Measurements from ENCODE around the gene STARD7. TPM values are rescaled to one million over a fixed set of nuclear protein-coding genes. Genes with fewer than 3 reads are reported as not detected.
"Not testable (repeated sequence)": the region's sequence is repeated elsewhere in the genome, so short reads cannot be mapped to it uniquely, and the experiment has no call there.

Gene STARD7
- total RNA-seq, 2 donors from 2014 or later, result 68.5 to 91.3 TPM

- no peaks in the 10 kb centered on the region for H3K36me3 ChIP-seq (replicated peaks in 1 of 2; ENCODE audit: insufficient read depth in 1 of 2, low read depth in 2 of 2)
- TF ChIP-seq CTCF (IDR thresholded peaks at IDR 0.05) (no peak), POLR2A (IDR thresholded peaks at IDR 0.05) (no peak)
- H3K27ac ChIP-seq, result no peak overlapping the region
- no peaks in the 10 kb centered on the region for H3K27me3 ChIP-seq
- intact Hi-C loops (cut with DNase I), result no loop called here
- no peaks in the 10 kb centered on the region for H3K4me1 ChIP-seq
- DNase-seq (peak in 2 of 4 donors; percentile 21 to 25), ATAC-seq (no peak)
- WGBS, 2 donors, result 76 to 84% methylated on average over 13 of the region's 13 CpGs
- H3K9me3 ChIP-seq, result no peaks in the 10 kb centered on the region
- H3K4me3 ChIP-seq, result no peak overlapping the region
Measured at GRCh38 chr2:96163768-96164429, 44.7 kb downstream of the STARD7 start.

GRCh38 chr2:96163415-96163767 lies 45.2 kb downstream of the STARD7 start:
- DNase-seq (no peak), ATAC-seq (no peak)
- intact Hi-C loops (cut with DNase I), result no loop called here
- 95% methylated on average over 5 of the region's 5 CpGs; no CpG with 5 or more reads in 1 of the 2 donors for WGBS, 2 donors
- H3K9me3 ChIP-seq, result no peaks in the 10 kb centered on the region
- no peaks in the 10 kb centered on the region for H3K4me1 ChIP-seq
- TF ChIP-seq POLR2A (IDR thresholded peaks at IDR 0.05) (no peak), CTCF (IDR thresholded peaks at IDR 0.05) (no peak)
- no peaks in the 10 kb centered on the region for H3K27me3 ChIP-seq
- no peak overlapping the region for H3K4me3 ChIP-seq
- no peaks in the 10 kb centered on the region for H3K36me3 ChIP-seq (replicated peaks in 1 of 2; ENCODE audit: insufficient read depth in 1 of 2, low read depth in 2 of 2)
- H3K27ac ChIP-seq, result no peak overlapping the region

DNA sequence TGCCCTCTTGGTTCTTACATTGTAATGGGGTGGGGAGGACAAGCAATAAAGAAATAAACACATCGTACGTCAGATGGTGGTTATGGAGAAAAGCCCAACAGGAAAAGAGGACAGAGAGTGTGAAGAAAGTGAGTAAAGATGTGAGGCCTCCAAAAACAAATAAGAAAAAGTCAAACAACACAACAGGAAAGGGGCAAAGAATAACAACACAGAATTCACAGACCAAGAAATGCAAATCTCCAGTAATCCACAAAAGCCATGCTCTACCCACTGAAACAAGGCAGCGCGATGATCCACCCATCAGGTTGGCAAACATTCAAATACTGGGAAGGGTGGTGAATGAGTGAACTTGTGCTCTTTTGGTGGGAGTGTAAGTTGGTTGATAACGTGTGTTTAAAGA lies 46.7 kb downstream of the STARD7 start:
- 69 to 76% methylated on average over 5 of the region's 5 CpGs for WGBS, 2 donors
- Histone ChIP-seq H3K4me3 (no peak overlapping the region), H3K27ac (no peak overlapping the region), H3K27me3 (no peaks in the 10 kb centered on the region), H3K36me3 (replicated peaks in 1 of 2; ENCODE audit: insufficient read depth in 1 of 2, low read depth in 2 of 2) (no peaks in the 10 kb centered on the region), H3K4me1 (no peaks in the 10 kb centered on the region), H3K9me3 (no peaks in the 10 kb centered on the region)
- no peak for DNase-seq
- intact Hi-C loops (cut with DNase I), result no loop called here
- no peak for ATAC-seq
- TF ChIP-seq CTCF (IDR thresholded peaks at IDR 0.05), result no peak

DNA sequence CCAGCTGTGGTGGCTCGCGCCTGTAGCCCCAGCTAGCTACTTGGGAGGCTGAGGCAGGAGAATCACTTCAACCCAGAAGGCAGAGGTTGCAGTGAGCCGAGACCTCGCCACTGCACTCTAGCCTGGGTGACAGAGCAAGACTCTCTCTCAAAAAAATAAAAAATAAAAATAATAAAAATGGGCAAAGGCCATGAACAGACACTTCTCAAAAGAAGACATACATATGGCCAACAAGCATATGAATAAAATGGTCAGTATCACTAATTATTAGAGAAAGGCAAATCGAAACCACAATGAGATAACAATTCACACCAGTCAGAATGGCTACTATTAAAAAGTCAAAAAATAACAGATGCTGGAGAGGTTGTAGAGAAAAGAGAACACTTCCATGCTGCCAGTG lies 48.3 kb downstream of the STARD7 start:
- H3K9me3 ChIP-seq; H3K4me3 ChIP-seq; H3K27ac ChIP-seq; H3K36me3 ChIP-seq (replicated peaks in 1 of 2; ENCODE audit: insufficient read depth in 1 of 2, low read depth in 2 of 2); ATAC-seq; H3K27me3 ChIP-seq; DNase-seq; H3K4me1 ChIP-seq; intact Hi-C loops (cut with DNase I): not testable (repeated sequence)
- WGBS, 2 donors, result 93 to 94% methylated on average over 5 of the region's 5 CpGs

DNA sequence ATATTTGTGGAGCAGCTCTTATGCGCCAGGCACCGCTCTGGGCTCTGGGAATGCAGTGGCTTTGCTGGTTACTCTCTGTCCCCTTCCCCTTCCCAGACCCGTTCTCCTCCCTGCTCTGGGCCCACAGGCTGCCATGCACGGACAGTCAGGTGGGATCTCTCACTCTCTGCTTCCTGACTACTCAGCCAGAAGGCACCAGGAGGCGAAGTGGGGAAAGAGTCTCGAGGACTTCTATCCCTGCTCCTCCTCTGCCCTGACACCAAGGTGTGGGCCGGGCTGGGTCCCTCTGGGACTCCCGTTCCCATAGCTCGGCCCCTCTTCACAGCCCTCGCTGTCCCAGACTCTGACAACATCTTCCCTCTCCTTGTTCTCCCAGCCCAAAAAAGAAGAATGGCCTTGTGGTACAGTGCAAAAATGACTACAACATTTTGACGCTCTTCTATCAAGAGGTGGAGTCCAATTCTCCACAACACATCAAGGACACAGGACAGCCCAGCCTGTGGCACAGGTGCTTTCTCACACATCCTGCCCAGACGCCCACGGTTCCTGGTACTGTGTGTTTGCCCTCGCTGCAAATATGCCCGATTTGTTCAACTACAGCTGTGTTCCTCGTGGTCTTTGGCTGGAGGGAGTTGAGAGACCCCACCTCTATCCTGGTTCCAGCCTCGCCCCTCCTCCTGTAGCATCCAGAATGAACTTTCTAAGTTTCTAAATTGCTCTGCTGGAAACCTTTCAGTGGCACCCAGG lies 49.4 kb downstream of the STARD7 start:
- no peaks in the 10 kb centered on the region for H3K27me3 ChIP-seq
- no peak for ATAC-seq
- TF ChIP-seq POLR2A (IDR thresholded peaks at IDR 0.05), result no peak
- no peak for TF ChIP-seq CTCF (IDR thresholded peaks at IDR 0.05)
- no peak overlapping the region for H3K27ac ChIP-seq
- H3K4me3 ChIP-seq, result no peak overlapping the region
- intact Hi-C loops (cut with DNase I), result no loop called here
- no peaks in the 10 kb centered on the region for H3K4me1 ChIP-seq
- WGBS, 2 donors, result 66 to 71% methylated on average over 17 of the region's 17 CpGs
- peak in 2 of 4 donors; percentile 20 to 25 for DNase-seq
- no peaks in the 10 kb centered on the region for H3K36me3 ChIP-seq (replicated peaks in 1 of 2; ENCODE audit: insufficient read depth in 1 of 2, low read depth in 2 of 2)
- no peaks in the 10 kb centered on the region for H3K9me3 ChIP-seq

Measured in body of pancreas (tissue), 4 donors.